K562 (cell line): ENCODE results near the gene PAQR4. TPM values are rescaled to one million over a fixed set of nuclear protein-coding genes. Genes with fewer than 3 reads are reported as not detected.

Experiments used
- ATAC-seq: fragments of 200-7000 bp; cut with Tn5 transposase; 3 replicates; pipeline ENCODE4 v1.9.1; 2020; ENCODE audit warnings: moderate library complexity
- BruUV-seq: library from RNA; stranded (reverse); fragments of 400-500 nt; replicated peaks from 2 replicates; lab custom pipeline; 2021; lab: Mats Ljungman, UMichigan
- CTCF ChIA-PET: fragments of 300-600 bp; formaldehyde crosslinking; extraction: SDS; loops from one replicate; lab custom pipeline; 2021; ENCODE audit warnings: low intra/inter-chr PET ratio; lab: Yijun Ruan, JAX
- POLR2A ChIA-PET: fragments of 300-600, 350-650 bp; sonication (Branson Sonifier 250); formaldehyde crosslinking; extraction: SDS; loops from one replicate; lab custom pipeline; 2021; ENCODE audit warnings: antibody characterized with exemption, inconsistent platforms; lab: Yijun Ruan, JAX
- DNase-seq, 4 experiments: peaks; one replicate each; pipeline versions ENCODE4 v3.0.0 to v3.0.0-alpha.2; 2011 to 2018; ENCODE audit warnings: low spot score in 3 of 4, mixed read lengths in 3 of 4; ENCODE audit errors: extremely low read depth in 1 of 4
- FAIRE-seq: peaks from 2 replicates; lab custom pipeline; 2011; peaks lifted over from hg19 to GRCh38; lab: Jason Lieb, UNC
- H2AFZ ChIP-seq: 2 replicates; pipeline ENCODE4 v1.6.0; 2011; ENCODE audit warnings: low read depth, low read length, control low read depth, inconsistent platforms
- H3K27ac ChIP-seq: fragments of 200-600 bp; 3 replicates; pipeline ENCODE4 v1.8.0; 2011; ENCODE audit warnings: low read depth, mild to moderate bottlenecking, control low read depth, inconsistent platforms, low read length, moderate library complexity, mixed read lengths; ENCODE audit errors: extremely low read depth
- H3K27me3 ChIP-seq, 2 experiments: fragments of 300-600 bp in 1 of 2; 2 replicates in 1 of 2; 3 replicates in 1 of 2; pipeline versions ENCODE4 v1.6.0 to v1.8.0; 2011; ENCODE audit warnings: inconsistent platforms in 2 of 2, low read length in 2 of 2, mild to moderate bottlenecking in 1 of 2, mixed read lengths in 1 of 2, moderate library complexity in 1 of 2; ENCODE audit not compliant: control insufficient read depth in 2 of 2, insufficient read depth in 2 of 2
- H3K36me3 ChIP-seq: fragments of 300-600 bp; 3 replicates; pipeline ENCODE4 v1.8.0; 2011; ENCODE audit warnings: mild to moderate bottlenecking, low read length, inconsistent platforms; ENCODE audit not compliant: control insufficient read depth, insufficient read depth
- H3K4me1 ChIP-seq, 2 experiments: fragments of 200-600 bp in 1 of 2; replicated peaks in 1 of 2; 2 replicates in 1 of 2; 3 replicates in 1 of 2; pipeline versions ENCODE4 v1.5.1 to v1.8.0; 2011; ENCODE audit warnings: inconsistent platforms in 2 of 2, low read length in 2 of 2, mild to moderate bottlenecking in 1 of 2, mixed read lengths in 1 of 2, moderate library complexity in 1 of 2; ENCODE audit not compliant: control insufficient read depth in 2 of 2, insufficient read depth in 2 of 2
- H3K4me2 ChIP-seq: 2 replicates; pipeline ENCODE4 v1.6.1; 2011; ENCODE audit warnings: low read length, control low read depth, inconsistent platforms, mixed read lengths; ENCODE audit not compliant: insufficient read depth
- H3K4me3 ChIP-seq: fragments of 200-600 bp; sonication (generic), shearing (Covaris generic); 2 replicates; pipeline ENCODE4 v1.5.1; 2016; ENCODE audit warnings: control low read depth, inconsistent platforms
- H3K79me2 ChIP-seq: fragments of 200-600 bp; 3 replicates; pipeline ENCODE4 v1.8.0; 2011; ENCODE audit warnings: low read length, inconsistent platforms; ENCODE audit not compliant: control insufficient read depth, insufficient read depth
- H3K9ac ChIP-seq, 2 experiments: 2 replicates each; pipeline versions ENCODE4 v1.6.0 to v1.6.1; 2011; ENCODE audit warnings: low read depth in 2 of 2, low read length in 2 of 2, control low read depth in 1 of 2, inconsistent platforms in 1 of 2, mild to moderate bottlenecking in 1 of 2, mixed read lengths in 1 of 2; ENCODE audit not compliant: insufficient read depth in 1 of 2
- H3K9me1 ChIP-seq: one replicate; pipeline ENCODE4 v1.6.0; 2011; ENCODE audit warnings: inconsistent platforms, mild to moderate bottlenecking, low read length, moderate library complexity; ENCODE audit not compliant: control insufficient read depth, insufficient read depth
- H3K9me3 ChIP-seq: replicated peaks from 2 replicates; pipeline ENCODE4 v1.5.1; 2011; ENCODE audit warnings: low read depth, low read length, inconsistent platforms; ENCODE audit not compliant: control insufficient read depth, insufficient read depth
- H4K20me1 ChIP-seq: replicated peaks from 2 replicates; pipeline ENCODE4 v1.6.1; 2011; ENCODE audit warnings: low read length, inconsistent platforms, mixed read lengths; ENCODE audit not compliant: control insufficient read depth, insufficient read depth
- CBFA2T3 ChIP-seq: fragments of 450-650 bp; IDR thresholded peaks from 2 replicates; pipeline ENCODE4 v1.6.1; 2017
- CREBBP ChIP-seq: IDR thresholded peaks from one replicate; pipeline ENCODE4 v1.6.1; 2012; ENCODE audit warnings: low read depth, mild to moderate bottlenecking, control low read depth, inconsistent platforms, low read length
- GABPB1 ChIP-seq: sonication (generic); formaldehyde crosslinking; IDR thresholded peaks from 2 replicates; pipeline ENCODE4 v1.8.0; 2022; ENCODE audit warnings: mild to moderate bottlenecking, missing genetic modification reagents
- LARP7 ChIP-seq: fragments of 450-650 bp; IDR thresholded peaks from 2 replicates; pipeline ENCODE4 v1.6.1; 2016
- MTA1 ChIP-seq: fragments of 450-650 bp; IDR thresholded peaks from 2 replicates; pipeline ENCODE4 v1.6.1; 2017; ENCODE audit warnings: borderline replicate concordance
- NR4A1 ChIP-seq, 2 experiments: fragments of 250-450 bp in 1 of 2; fragments of 450-650 bp in 1 of 2; sonication (Bioruptor Pico) in 1 of 2; IDR thresholded peaks; 2 replicates each; pipeline versions ENCODE4 v1.4.0 to v1.6.1; 2016 to 2020; ENCODE audit warnings: mild to moderate bottlenecking in 2 of 2, missing compliant biosample characterization in 1 of 2, missing genetic modification characterization in 1 of 2, moderate library complexity in 1 of 2
- POLR2B ChIP-seq: fragments of 450-650 bp; IDR thresholded peaks from 2 replicates; pipeline ENCODE4 v1.6.1; 2018; ENCODE audit warnings: low read depth; ENCODE audit not compliant: partially characterized antibody
- ZBTB12 ChIP-seq: fragments of 250-450 bp; sonication (Bioruptor Pico); IDR thresholded peaks from 2 replicates; pipeline ENCODE4 v1.4.0; 2020
- ZFX ChIP-seq: sonication (generic); formaldehyde crosslinking; IDR thresholded peaks from 2 replicates; pipeline ENCODE4 v1.8.0; 2022; ENCODE audit warnings: mild to moderate bottlenecking, missing genetic modification reagents, moderate library complexity
- ZNF143 ChIP-seq: sonication (generic); formaldehyde crosslinking; IDR thresholded peaks from 2 replicates; pipeline ENCODE4 v1.9.0; 2022; ENCODE audit warnings: mild to moderate bottlenecking, missing genetic modification reagents
- ZNF165 ChIP-seq: fragments of 250-450 bp; sonication (Bioruptor Pico); IDR thresholded peaks from 2 replicates; pipeline ENCODE4 v1.4.0; 2020; ENCODE audit warnings: borderline replicate concordance
- ZNF551 ChIP-seq: fragments of 250-450 bp; sonication (Bioruptor Pico); IDR thresholded peaks from 2 replicates; pipeline ENCODE4 v1.5.0; 2021; ENCODE audit warnings: mild to moderate bottlenecking, moderate library complexity
- ZNF655 ChIP-seq: fragments of 250-450 bp; sonication (Bioruptor Pico); IDR thresholded peaks from 2 replicates; pipeline ENCODE4 v1.5.0; 2021
- WGBS: fragments of 100-300 bp; shearing (Covaris generic); methylation state at CpG from one replicate; pipeline ENCODE4 v1.1.6; 2016; ENCODE audit warnings: low coverage, mixed read lengths; ENCODE audit not compliant: insufficient coverage; ENCODE audit errors: missing lambda C conversion rate; 5-methylcytosine and 5-hydroxymethylcytosine counted together
- in situ Hi-C: fragments of 300-500 bp; cut with MboI; formaldehyde crosslinking; loops from 4 replicates; pipeline ENCODE4 v1.15.0; 2018; ENCODE audit warnings: inconsistent platforms, mixed read lengths
- intact Hi-C: fragments of 100-400 bp; cut with micrococcal nuclease; formaldehyde crosslinking; loops from 2 replicates; pipeline ENCODE4 v1.14.2; 2022
- polyA plus RNA-seq, 8 experiments: library from polyadenylated mRNA; depleted of rRNA in 4 of 8; stranded (reverse) in 5 of 8; unstranded in 3 of 8; fragments of >200 nt; fragmentation: Nextera tagmentation in 2 of 8; fragmentation: Illumina TruSeq in 1 of 8; extraction: Ambion mirVana in 2 of 8; extraction: Trizol in 1 of 8; gene quantifications; 2 replicates each; pipeline versions ENCODE4 v1.2.1 to v1.2.3, GENCODE V29; 2011 to 2014; ENCODE audit warnings: inconsistent platforms in 1 of 8, missing spikeins in 1 of 8
- total RNA-seq, 7 experiments: library from RNA; depleted of rRNA in 6 of 7; stranded (reverse); fragments of >200 nt in 6 of 7; fragmentation: Illumina TruSeq in 2 of 7; extraction: Trizol in 2 of 7; gene quantifications; 2 replicates each; pipeline versions ENCODE4 v1.2.1 to v1.2.3, GENCODE V29; 2011 to 2021; ENCODE audit warnings: low replicate concordance in 1 of 7
- TF ChIP-seq, protein P1 (sequence below): fragments of 450-650 bp; IDR thresholded peaks from 2 replicates; pipeline ENCODE4 v1.6.1; 2017; ENCODE audit warnings: antibody characterized with exemption, mild to moderate bottlenecking
- TF ChIP-seq, protein P2 (sequence below): fragments of 450-650 bp; formaldehyde crosslinking; conservative IDR thresholded peaks from 2 replicates; pipeline ENCODE4 v1.4.0; 2022; ENCODE audit warnings: mild to moderate bottlenecking, missing genetic modification characterization

The PAQR4 gene
- total and polyA plus RNA-seq, 9 of the 15 experiments (the other 6 are each of a cell fraction or from before 2014, with no cell fraction given) = 0.62 to 40.4 (median 19.5) TPM

- Histone ChIP-seq H3K4me1 (peaks cover 38 to 92% of the 10 kb centered on the region in 2 experiments), H3K4me2 (peak within 1 kb of the TSS; percentile 90), H3K9me1 (peaks cover 2% of the 10 kb centered on the region), H3K36me3 (peaks cover 16% of the 10 kb centered on the region; the same call in 2 of the 3 replicates), H3K27ac (peak within 1 kb of the TSS; percentile 90), H3K9ac (peak within 1 kb of the TSS; percentile 88 to 94), H3K4me3 (peak within 1 kb of the TSS; percentile 82), H3K9me3 (no peaks in the 10 kb centered on the region), H3K79me2 (peaks cover 40% of the 10 kb centered on the region), H4K20me1 (peaks cover 28% of the 10 kb centered on the region), H2AFZ (peak within 1 kb of the TSS; percentile 97), H3K27me3 (no peaks in the 10 kb centered on the region)
- intact Hi-C loops = loop anchor here (1.0 to 10.0 kb wide), 2 partner anchors 12 to 55 kb away; partner anchors contain the start of genes KREMEN2 and PAQR4
- CTCF ChIA-PET = interaction anchor here (0.6 kb wide), 1 partner anchor 41 kb away, joined by 6 read pairs; no protein-coding TSS in a partner anchor
- WGBS = under 1% methylated on average over 21 of the region's 49 CpGs
- BruUV-seq = no TSS peak
- POLR2A ChIA-PET = interaction anchor here (0.6 to 3.3 kb wide), 9 partner anchors 9 to 410 kb away, joined by 3 to 29 read pairs (median 4); no protein-coding TSS in a partner anchor
- DNase-seq = peak; percentile 86 to 94 (median 88)
- no peak for FAIRE-seq
- in situ Hi-C loops = no loop called here
- ATAC-seq = peak; percentile 47
- TF ChIP-seq CBFA2T3 = no peak
- no peak for TF ChIP-seq ZFX (CRISPR knock-in tag)
- TF ChIP-seq CREBBP = no peak
- TF ChIP-seq ZBTB12 (CRISPR knock-in tag) = no peak
- TF ChIP-seq, protein P1, sequence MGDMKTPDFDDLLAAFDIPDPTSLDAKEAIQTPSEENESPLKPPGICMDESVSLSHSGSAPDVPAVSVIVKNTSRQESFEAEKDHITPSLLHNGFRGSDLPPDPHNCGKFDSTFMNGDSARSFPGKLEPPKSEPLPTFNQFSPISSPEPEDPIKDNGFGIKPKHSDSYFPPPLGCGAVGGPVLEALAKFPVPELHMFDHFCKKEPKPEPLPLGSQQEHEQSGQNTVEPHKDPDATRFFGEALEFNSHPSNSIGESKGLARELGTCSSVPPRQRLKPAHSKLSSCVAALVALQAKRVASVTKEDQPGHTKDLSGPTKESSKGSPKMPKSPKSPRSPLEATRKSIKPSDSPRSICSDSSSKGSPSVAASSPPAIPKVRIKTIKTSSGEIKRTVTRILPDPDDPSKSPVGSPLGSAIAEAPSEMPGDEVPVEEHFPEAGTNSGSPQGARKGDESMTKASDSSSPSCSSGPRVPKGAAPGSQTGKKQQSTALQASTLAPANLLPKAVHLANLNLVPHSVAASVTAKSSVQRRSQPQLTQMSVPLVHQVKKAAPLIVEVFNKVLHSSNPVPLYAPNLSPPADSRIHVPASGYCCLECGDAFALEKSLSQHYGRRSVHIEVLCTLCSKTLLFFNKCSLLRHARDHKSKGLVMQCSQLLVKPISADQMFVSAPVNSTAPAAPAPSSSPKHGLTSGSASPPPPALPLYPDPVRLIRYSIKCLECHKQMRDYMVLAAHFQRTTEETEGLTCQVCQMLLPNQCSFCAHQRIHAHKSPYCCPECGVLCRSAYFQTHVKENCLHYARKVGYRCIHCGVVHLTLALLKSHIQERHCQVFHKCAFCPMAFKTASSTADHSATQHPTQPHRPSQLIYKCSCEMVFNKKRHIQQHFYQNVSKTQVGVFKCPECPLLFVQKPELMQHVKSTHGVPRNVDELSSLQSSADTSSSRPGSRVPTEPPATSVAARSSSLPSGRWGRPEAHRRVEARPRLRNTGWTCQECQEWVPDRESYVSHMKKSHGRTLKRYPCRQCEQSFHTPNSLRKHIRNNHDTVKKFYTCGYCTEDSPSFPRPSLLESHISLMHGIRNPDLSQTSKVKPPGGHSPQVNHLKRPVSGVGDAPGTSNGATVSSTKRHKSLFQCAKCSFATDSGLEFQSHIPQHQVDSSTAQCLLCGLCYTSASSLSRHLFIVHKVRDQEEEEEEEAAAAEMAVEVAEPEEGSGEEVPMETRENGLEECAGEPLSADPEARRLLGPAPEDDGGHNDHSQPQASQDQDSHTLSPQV = peak; percentile 25; the same call in 1 of the 2 replicates
- TF ChIP-seq POLR2B = peak; percentile 75
- no peak for TF ChIP-seq ZNF551 (CRISPR knock-in tag)
- TF ChIP-seq, protein P2, sequence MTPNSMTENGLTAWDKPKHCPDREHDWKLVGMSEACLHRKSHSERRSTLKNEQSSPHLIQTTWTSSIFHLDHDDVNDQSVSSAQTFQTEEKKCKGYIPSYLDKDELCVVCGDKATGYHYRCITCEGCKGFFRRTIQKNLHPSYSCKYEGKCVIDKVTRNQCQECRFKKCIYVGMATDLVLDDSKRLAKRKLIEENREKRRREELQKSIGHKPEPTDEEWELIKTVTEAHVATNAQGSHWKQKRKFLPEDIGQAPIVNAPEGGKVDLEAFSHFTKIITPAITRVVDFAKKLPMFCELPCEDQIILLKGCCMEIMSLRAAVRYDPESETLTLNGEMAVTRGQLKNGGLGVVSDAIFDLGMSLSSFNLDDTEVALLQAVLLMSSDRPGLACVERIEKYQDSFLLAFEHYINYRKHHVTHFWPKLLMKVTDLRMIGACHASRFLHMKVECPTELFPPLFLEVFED = no peak
- TF ChIP-seq NR4A1 (CRISPR knock-in tag; IDR thresholded peaks at IDR 0.05) = peak; percentile 48; the same call in 1 of the 2 replicates
- TF ChIP-seq NR4A1 (tag; IDR thresholded peaks at IDR 0.05) = no peak
- TF ChIP-seq ZNF165 (CRISPR knock-in tag) = no peak
- TF ChIP-seq MTA1 = no peak
- TF ChIP-seq GABPB1 (CRISPR knock-in tag) = peak; percentile 51; the same call in 1 of the 2 replicates
- no peak for TF ChIP-seq ZNF143 (CRISPR knock-in tag)
- TF ChIP-seq LARP7 = no peak
- no peak for TF ChIP-seq ZNF655 (CRISPR knock-in tag)
Observed at GRCh38 chr16:3020247-3020603, 51.1 kb downstream of the PAQR4 start, which contains the start of gene TNFRSF12A. TSS of gene TNFRSF12A (plus strand) at chr16:3020368. CDS start at chr16:3020398, 30 bp downstream.
